ENCODE results near the gene VSIG8.
A peak's percentile ranks its signal among the peaks of the same experiment; 100 is the strongest.

The VSIG8 gene

DNA sequence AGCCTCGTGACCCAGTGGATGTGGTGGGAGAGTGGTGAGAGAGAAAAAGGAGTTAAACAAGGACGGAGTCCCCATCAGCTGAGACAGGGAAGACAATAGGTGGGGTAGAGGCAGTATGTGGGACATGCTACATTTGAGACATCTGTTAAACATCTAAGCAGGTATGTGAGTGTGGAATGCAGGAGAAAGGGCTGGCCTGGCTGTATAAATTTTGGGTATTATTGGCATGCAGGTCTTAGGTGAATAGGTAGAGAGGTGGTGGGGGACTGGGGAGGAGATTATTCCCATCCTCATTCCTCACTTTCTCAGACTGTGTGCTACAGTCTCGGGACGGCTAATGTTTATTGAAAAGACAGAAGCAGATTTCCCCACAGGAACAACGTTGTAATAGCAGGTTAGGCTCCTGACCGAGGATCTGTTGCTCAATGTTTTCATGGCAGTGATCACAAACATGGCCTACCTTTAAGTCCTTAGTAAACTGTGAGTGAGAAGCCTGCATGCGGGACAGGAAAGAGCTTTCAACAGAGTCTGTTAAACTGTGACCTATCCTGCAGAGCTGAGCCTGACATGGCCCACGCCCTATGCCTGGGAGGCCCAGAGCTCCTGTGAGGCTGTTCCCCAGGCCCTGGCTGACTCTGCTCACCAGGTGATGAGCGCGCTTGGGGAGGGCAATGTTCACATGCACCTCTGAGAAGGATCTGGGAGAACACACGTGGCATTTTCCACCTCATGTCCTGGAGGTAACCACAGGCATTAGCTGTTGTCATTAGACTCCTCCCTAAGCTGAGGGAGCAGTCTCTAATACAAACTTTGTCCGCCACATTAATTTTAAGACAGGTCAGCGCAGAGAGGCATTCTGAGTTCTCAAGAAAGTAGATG is 16.5 kb downstream of the VSIG8 start:
- TF ChIP-seq, protein P1, sequence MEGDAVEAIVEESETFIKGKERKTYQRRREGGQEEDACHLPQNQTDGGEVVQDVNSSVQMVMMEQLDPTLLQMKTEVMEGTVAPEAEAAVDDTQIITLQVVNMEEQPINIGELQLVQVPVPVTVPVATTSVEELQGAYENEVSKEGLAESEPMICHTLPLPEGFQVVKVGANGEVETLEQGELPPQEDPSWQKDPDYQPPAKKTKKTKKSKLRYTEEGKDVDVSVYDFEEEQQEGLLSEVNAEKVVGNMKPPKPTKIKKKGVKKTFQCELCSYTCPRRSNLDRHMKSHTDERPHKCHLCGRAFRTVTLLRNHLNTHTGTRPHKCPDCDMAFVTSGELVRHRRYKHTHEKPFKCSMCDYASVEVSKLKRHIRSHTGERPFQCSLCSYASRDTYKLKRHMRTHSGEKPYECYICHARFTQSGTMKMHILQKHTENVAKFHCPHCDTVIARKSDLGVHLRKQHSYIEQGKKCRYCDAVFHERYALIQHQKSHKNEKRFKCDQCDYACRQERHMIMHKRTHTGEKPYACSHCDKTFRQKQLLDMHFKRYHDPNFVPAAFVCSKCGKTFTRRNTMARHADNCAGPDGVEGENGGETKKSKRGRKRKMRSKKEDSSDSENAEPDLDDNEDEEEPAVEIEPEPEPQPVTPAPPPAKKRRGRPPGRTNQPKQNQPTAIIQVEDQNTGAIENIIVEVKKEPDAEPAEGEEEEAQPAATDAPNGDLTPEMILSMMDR (IDR thresholded peaks at IDR 0.05; ENCODE audit: low read depth, low read length): no peak
- TF ChIP-seq EZH2phosphoT487 (IDR thresholded peaks at IDR 0.05; ENCODE audit: low read depth): no peak
- no peak overlapping the region for H3K4me3 ChIP-seq (ENCODE audit: low read length)
- peaks cover 77% of the 10 kb centered on the region for H3K27me3 ChIP-seq (ENCODE audit: low read depth, low read length)
- H3K27ac ChIP-seq (ENCODE audit: low read length): no peak overlapping the region
- no peak overlapping the region for H3K4me2 ChIP-seq (ENCODE audit: low read length)
- H4K20me1 ChIP-seq (ENCODE audit: insufficient read depth, low read length): no peaks in the 10 kb centered on the region
- H3K79me2 ChIP-seq (ENCODE audit: low read length): no peaks in the 10 kb centered on the region
- no peak overlapping the region for H3K9ac ChIP-seq (ENCODE audit: low read length)
- H3K36me3 ChIP-seq (replicated peaks; ENCODE audit: low read depth, low read length): no peaks in the 10 kb centered on the region
- H2AFZ ChIP-seq (ENCODE audit: low read depth, low read length): no peak overlapping the region
- H3K9me3 ChIP-seq (ENCODE audit: insufficient read depth, low read length): no peaks in the 10 kb centered on the region
- no peaks in the 10 kb centered on the region for H3K4me1 ChIP-seq (ENCODE audit: low read length)

DNA sequence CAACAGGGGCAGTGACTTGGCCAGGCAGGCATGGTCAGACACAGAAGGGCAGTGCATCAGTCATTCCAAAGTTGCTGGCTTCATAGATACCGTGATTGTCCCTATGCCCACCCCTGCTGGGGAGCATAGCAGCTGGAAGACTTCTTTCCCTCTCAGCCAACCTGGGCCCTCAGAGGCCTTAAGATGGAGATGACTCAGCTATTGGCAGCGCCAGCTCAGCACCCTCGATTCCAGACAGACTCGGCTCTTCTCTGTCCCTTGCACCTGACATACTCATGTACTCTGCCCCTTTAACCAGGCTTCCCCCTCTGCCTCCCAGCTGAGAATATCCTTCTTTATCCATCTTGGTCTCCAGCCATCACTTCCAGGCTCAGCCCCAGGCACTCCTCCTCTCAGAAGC is 19.0 kb downstream of the VSIG8 start:
- no peak for TF ChIP-seq EZH2phosphoT487 (IDR thresholded peaks at IDR 0.05; ENCODE audit: low read depth)
- TF ChIP-seq, protein P1 (IDR thresholded peaks at IDR 0.05; ENCODE audit: low read depth, low read length): no peak
- no peaks in the 10 kb centered on the region for H3K79me2 ChIP-seq (ENCODE audit: low read length)
- no peak overlapping the region for H3K27ac ChIP-seq (ENCODE audit: low read length)
- peaks cover 4% of the 10 kb centered on the region; the same call in 1 of the 2 replicates for H4K20me1 ChIP-seq (ENCODE audit: insufficient read depth, low read length)
- no peak overlapping the region for H3K9ac ChIP-seq (ENCODE audit: low read length)
- no peak overlapping the region for H3K4me3 ChIP-seq (ENCODE audit: low read length)
- peaks cover 22% of the 10 kb centered on the region for H3K4me1 ChIP-seq (ENCODE audit: low read length)
- H3K9me3 ChIP-seq (ENCODE audit: insufficient read depth, low read length): no peaks in the 10 kb centered on the region
- H3K4me2 ChIP-seq (ENCODE audit: low read length): no peak overlapping the region
- no peaks in the 10 kb centered on the region for H3K36me3 ChIP-seq (replicated peaks; ENCODE audit: low read depth, low read length)
- no peak overlapping the region for H2AFZ ChIP-seq (ENCODE audit: low read depth, low read length)
- peaks cover 66% of the 10 kb centered on the region for H3K27me3 ChIP-seq (ENCODE audit: low read depth, low read length)

DNA sequence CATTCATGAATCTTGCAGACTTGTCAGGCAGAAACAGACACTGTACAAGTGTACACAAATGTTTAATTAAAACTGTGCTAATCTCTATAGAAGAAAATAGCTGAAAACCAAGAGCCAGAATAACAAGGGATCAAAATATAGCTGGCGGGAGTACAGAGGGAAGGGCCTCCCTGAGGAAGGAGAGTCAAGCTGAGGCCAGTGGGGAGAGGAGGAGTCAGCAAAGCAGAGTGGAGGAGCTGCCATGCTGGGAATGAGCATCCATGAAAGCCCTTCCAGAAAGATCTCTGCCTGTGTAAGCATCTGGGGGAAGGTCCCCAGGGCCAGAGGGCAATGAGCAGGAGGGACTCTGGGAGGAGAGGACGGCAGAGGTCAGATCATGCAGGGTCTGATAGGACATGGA is 20.7 kb downstream of the VSIG8 start:
- Histone ChIP-seq H3K4me3 (ENCODE audit: low read length) (no peak overlapping the region), H3K9me3 (ENCODE audit: insufficient read depth, low read length) (no peaks in the 10 kb centered on the region), H3K27ac (ENCODE audit: low read length) (no peak overlapping the region), H3K4me1 (ENCODE audit: low read length) (peaks cover 26% of the 10 kb centered on the region), H3K79me2 (ENCODE audit: low read length) (no peaks in the 10 kb centered on the region), H3K27me3 (ENCODE audit: low read depth, low read length) (peaks cover 65% of the 10 kb centered on the region), H4K20me1 (ENCODE audit: insufficient read depth, low read length) (peaks cover 7% of the 10 kb centered on the region; the same call in 1 of the 2 replicates), H2AFZ (ENCODE audit: low read depth, low read length) (no peak overlapping the region), H3K9ac (ENCODE audit: low read length) (no peak overlapping the region), H3K4me2 (ENCODE audit: low read length) (no peak overlapping the region), H3K36me3 (replicated peaks; ENCODE audit: low read depth, low read length) (no peaks in the 10 kb centered on the region)
- TF ChIP-seq EZH2phosphoT487 (IDR thresholded peaks at IDR 0.05; ENCODE audit: low read depth): no peak
- TF ChIP-seq, protein P1 (IDR thresholded peaks at IDR 0.05; ENCODE audit: low read depth, low read length): no peak

DNA sequence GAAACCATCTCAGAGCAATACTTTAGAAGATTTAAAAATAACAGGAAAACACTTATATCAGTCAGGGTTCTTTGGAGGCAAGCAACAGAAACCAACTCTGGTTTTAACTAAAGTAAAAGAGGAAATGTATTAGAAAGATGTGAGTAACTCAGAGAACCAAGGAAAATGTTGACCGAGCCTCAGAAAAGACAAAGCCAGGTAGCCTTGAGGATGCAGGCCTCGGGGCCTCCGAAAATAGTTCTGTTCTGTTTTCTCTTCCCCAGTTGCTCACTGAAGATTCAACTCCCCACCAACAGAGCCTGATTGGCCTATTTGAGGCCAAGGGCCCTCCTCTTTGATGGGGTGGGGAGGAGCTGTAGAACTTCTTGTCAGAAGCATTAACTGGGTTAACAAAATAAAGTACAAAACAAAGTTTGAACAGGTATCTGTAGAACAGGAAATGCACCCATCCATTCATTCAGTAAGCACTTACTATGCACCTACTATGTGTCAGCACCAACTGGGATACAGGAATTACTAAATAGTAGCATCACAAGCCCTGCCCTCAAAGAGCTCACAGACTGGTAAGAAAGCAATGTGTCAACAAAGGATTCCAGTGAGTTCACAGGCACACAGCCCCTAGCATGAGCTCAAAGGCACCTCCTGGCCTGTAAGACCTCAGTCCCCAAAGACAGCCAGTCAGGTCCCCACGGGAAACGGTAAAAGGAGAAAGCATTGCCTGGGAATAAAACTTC is 23.2 kb downstream of the VSIG8 start:
- no peak overlapping the region for H3K9ac ChIP-seq (ENCODE audit: low read length)
- H3K27me3 ChIP-seq (ENCODE audit: low read depth, low read length): peaks cover 71% of the 10 kb centered on the region
- H2AFZ ChIP-seq (ENCODE audit: low read depth, low read length): no peak overlapping the region
- H3K36me3 ChIP-seq (replicated peaks; ENCODE audit: low read depth, low read length): no peaks in the 10 kb centered on the region
- H4K20me1 ChIP-seq (ENCODE audit: insufficient read depth, low read length): peaks cover 7% of the 10 kb centered on the region; the same call in 1 of the 2 replicates
- H3K27ac ChIP-seq (ENCODE audit: low read length): peak overlapping the region; percentile 36
- peak overlapping the region; percentile 8; the same call in 1 of the 2 replicates for H3K4me3 ChIP-seq (ENCODE audit: low read length)
- peak overlapping the region; percentile 51 for H3K4me2 ChIP-seq (ENCODE audit: low read length)
- no peak for TF ChIP-seq EZH2phosphoT487 (IDR thresholded peaks at IDR 0.05; ENCODE audit: low read depth)
- TF ChIP-seq, protein P1 (IDR thresholded peaks at IDR 0.05; ENCODE audit: low read depth, low read length): no peak
- no peaks in the 10 kb centered on the region for H3K79me2 ChIP-seq (ENCODE audit: low read length)
- H3K9me3 ChIP-seq (ENCODE audit: insufficient read depth, low read length): no peaks in the 10 kb centered on the region
- peaks cover 26% of the 10 kb centered on the region for H3K4me1 ChIP-seq (ENCODE audit: low read length)

Data from OCI-LY3 (cell line).